GM13976 (cell line): ENCODE results near the gene SPSB3.
"Not testable (repeated sequence)": the region's sequence is repeated elsewhere in the genome, so short reads cannot be mapped to it uniquely, and the experiment has no call there.

ENCODE experiments used
- DNase-seq: peaks from one replicate; pipeline ENCODE4 v3.0.0; 2012; ENCODE audit warnings: low spot score
- CTCF ChIP-seq: IDR thresholded peaks from 2 replicates; pipeline ENCODE4 v1.5.1; 2012; ENCODE audit warnings: borderline replicate concordance, mild to moderate bottlenecking; ENCODE audit not compliant: insufficient read depth; ENCODE audit errors: extremely low read depth, missing control alignments, control extremely low read depth
- in situ Hi-C: fragments of 300-500 bp; cut with MboI; formaldehyde crosslinking; loops from one replicate; pipeline ENCODE4 v1.12.0; 2022; ENCODE audit warnings: low sequenced_read_pairs, mixed read lengths, inconsistent platforms; ENCODE audit not compliant: unreplicated experiment

Gene SPSB3

GRCh38 chr16:1741553-1742165, 40.7 kb downstream of the SPSB3 start:
- in situ Hi-C loops: no loop called here
- DNase-seq: no peak
- no peak for TF ChIP-seq CTCF

GRCh38 chr16:1740781-1741490, 41.4 kb downstream of the SPSB3 start:
- TF ChIP-seq CTCF: no peak
- in situ Hi-C loops: no loop called here
- no peak for DNase-seq

GRCh38 chr16:1740234-1740633, 42.1 kb downstream of the SPSB3 start:
- DNase-seq: no peak
- TF ChIP-seq CTCF: no peak
- in situ Hi-C loops: no loop called here

- in situ Hi-C loops: no loop called here
- no peak for TF ChIP-seq CTCF
- DNase-seq: no peak
These were observed 47.6 kb downstream of the SPSB3 start for GRCh38 chr16:1734816-1735215.

- in situ Hi-C loops: no loop called here
- TF ChIP-seq CTCF: no peak
- DNase-seq: no peak
These were observed 48.2 kb downstream of the SPSB3 start for GRCh38 chr16:1734123-1734522.

GRCh38 chr16:1732551-1732987, 49.8 kb downstream of the SPSB3 start:
- DNase-seq, in situ Hi-C loops: not testable (repeated sequence)

GRCh38 chr16:1732071-1732470, 50.3 kb downstream of the SPSB3 start:
- DNase-seq: no peak
- no peak for TF ChIP-seq CTCF
- in situ Hi-C loops: no loop called here
